GM12864 (cell line): Measurements from ENCODE around the gene CRACDL.

ENCODE experiments used
- DNase-seq: peaks from one replicate; pipeline ENCODE4 v3.0.0-alpha.2; 2011; ENCODE audit warnings: low read depth
- H3K4me3 ChIP-seq: 2 replicates; pipeline ENCODE4 v1.5.1; 2011; ENCODE audit warnings: mild to moderate bottlenecking, low read depth, low read length, control low read depth
- CTCF ChIP-seq: IDR thresholded peaks from 2 replicates; pipeline ENCODE4 v1.5.1; 2011; ENCODE audit warnings: low read depth, mild to moderate bottlenecking, moderate library complexity, low read length, control low read depth, inconsistent platforms; ENCODE audit errors: missing control alignments

Gene CRACDL

GRCh38 chr2:98827625-98828368 is 108.2 kb downstream of the CRACDL start:
- no peak overlapping the region for H3K4me3 ChIP-seq
- DNase-seq = no peak
- TF ChIP-seq CTCF = no peak

GRCh38 chr2:98826856-98827255 is 109.2 kb downstream of the CRACDL start:
- no peak for TF ChIP-seq CTCF

GRCh38 chr2:98825858-98826257 is 110.2 kb downstream of the CRACDL start:
- DNase-seq = no peak
- no peak overlapping the region for H3K4me3 ChIP-seq
- no peak for TF ChIP-seq CTCF

More at GRCh38 chr2:98826856-98827255, 109.2 kb downstream of the CRACDL start:
- H3K4me3 ChIP-seq = no peak overlapping the region
- DNase-seq = no peak

GRCh38 chr2:98825404-98825803 is 110.6 kb downstream of the CRACDL start:
- H3K4me3 ChIP-seq = no peak overlapping the region
- no peak for TF ChIP-seq CTCF
- DNase-seq = no peak

GRCh38 chr2:98825020-98825350 is 111.0 kb downstream of the CRACDL start:
- H3K4me3 ChIP-seq = no peak overlapping the region
- no peak for TF ChIP-seq CTCF
- no peak for DNase-seq

GRCh38 chr2:98824256-98825019 is 111.6 kb downstream of the CRACDL start:
- DNase-seq = no peak
- no peak overlapping the region for H3K4me3 ChIP-seq
- TF ChIP-seq CTCF = no peak
